ENCODE results near the gene LETM1. TPM values are rescaled to one million over a fixed set of nuclear protein-coding genes. Genes with fewer than 3 reads are reported as not detected.

LETM1 gene
- total and polyA plus RNA-seq, 2 of the 13 experiments (the other 11 are each of a cell fraction or from before 2014, with no cell fraction given): 9.7 to 41.6 TPM

DNA sequence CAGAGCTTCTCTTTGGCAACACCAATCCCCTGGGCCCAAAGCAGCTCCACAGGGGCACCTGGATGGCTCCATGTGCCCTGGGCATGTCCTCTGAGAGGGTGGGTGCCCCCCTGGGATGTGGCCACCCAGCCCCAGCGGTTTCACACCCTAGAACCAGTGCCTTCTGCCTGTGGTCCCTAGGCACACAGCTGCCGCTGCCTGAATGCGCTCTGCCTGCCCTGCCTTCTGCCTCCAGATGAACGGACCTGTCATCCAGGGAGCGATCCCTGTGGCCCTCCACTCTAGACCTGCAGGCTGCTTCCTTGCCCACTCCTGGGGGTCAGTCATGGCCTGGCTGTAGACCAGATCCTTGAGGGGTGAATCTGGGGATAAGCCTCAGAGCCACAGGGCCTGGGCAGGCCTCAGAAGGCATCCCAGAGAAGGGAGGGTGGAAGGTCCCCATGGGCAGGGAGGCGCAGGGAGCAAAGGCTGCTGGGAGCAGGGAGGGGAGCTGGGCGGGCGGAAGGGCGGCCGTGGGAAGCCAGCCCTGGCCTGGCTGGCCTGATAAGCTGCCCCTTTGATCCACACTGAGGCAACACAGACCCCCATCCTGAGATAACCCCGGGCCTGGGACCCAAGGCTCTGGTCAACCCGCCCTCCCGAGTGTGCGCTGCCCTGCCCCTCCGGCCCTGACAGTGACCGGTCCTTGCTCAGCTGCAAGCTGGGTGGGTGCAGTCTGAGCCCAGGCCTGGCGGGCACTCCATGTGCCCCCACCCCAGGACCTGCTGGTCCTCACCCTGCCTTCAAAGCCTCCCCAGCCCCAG is 71.0 kb downstream of the LETM1 start (continued):
- TF ChIP-seq, protein P1, sequence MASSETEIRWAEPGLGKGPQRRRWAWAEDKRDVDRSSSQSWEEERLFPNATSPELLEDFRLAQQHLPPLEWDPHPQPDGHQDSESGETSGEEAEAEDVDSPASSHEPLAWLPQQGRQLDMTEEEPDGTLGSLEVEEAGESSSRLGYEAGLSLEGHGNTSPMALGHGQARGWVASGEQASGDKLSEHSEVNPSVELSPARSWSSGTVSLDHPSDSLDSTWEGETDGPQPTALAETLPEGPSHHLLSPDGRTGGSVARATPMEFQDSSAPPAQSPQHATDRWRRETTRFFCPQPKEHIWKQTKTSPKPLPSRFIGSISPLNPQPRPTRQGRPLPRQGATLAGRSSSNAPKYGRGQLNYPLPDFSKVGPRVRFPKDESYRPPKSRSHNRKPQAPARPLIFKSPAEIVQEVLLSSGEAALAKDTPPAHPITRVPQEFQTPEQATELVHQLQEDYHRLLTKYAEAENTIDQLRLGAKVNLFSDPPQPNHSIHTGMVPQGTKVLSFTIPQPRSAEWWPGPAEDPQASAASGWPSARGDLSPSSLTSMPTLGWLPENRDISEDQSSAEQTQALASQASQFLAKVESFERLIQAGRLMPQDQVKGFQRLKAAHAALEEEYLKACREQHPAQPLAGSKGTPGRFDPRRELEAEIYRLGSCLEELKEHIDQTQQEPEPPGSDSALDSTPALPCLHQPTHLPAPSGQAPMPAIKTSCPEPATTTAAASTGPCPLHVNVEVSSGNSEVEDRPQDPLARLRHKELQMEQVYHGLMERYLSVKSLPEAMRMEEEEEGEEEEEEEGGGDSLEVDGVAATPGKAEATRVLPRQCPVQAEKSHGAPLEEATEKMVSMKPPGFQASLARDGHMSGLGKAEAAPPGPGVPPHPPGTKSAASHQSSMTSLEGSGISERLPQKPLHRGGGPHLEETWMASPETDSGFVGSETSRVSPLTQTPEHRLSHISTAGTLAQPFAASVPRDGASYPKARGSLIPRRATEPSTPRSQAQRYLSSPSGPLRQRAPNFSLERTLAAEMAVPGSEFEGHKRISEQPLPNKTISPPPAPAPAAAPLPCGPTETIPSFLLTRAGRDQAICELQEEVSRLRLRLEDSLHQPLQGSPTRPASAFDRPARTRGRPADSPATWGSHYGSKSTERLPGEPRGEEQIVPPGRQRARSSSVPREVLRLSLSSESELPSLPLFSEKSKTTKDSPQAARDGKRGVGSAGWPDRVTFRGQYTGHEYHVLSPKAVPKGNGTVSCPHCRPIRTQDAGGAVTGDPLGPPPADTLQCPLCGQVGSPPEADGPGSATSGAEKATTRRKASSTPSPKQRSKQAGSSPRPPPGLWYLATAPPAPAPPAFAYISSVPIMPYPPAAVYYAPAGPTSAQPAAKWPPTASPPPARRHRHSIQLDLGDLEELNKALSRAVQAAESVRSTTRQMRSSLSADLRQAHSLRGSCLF (CRISPR knock-in tag; IDR thresholded peaks at IDR 0.05; ENCODE audit: borderline replicate concordance): no peak
- TF ChIP-seq RXRB (CRISPR knock-in tag; IDR thresholded peaks at IDR 0.05; ENCODE audit: borderline replicate concordance) (peak; percentile 94), SIN3A (IDR thresholded peaks at IDR 0.05; ENCODE audit: borderline replicate concordance, low read depth, low read length) (peak; percentile 57; the same call in 1 of the 2 replicates), ZNF605 (CRISPR knock-in tag; IDR thresholded peaks at IDR 0.05) (peak; percentile 53; the same call in 1 of the 2 replicates), ZNF549 (CRISPR knock-in tag; IDR thresholded peaks at IDR 0.05) (no peak), ZNF101 (CRISPR knock-in tag; IDR thresholded peaks at IDR 0.05; ENCODE audit: borderline replicate concordance, low read depth) (no peak), ELF1 (CRISPR knock-in tag; IDR thresholded peaks at IDR 0.05) (peak; percentile 62; the same call in 1 of the 2 replicates), NFYC (CRISPR knock-in tag; IDR thresholded peaks at IDR 0.05) (no peak), RXRA (CRISPR knock-in tag; IDR thresholded peaks at IDR 0.05) (peak; percentile 95), ZNF124 (CRISPR knock-in tag; IDR thresholded peaks at IDR 0.05) (no peak), PRMT3 (CRISPR knock-in tag; IDR thresholded peaks at IDR 0.05; ENCODE audit: borderline replicate concordance, low read depth) (no peak)
- TF ChIP-seq, protein P2, sequence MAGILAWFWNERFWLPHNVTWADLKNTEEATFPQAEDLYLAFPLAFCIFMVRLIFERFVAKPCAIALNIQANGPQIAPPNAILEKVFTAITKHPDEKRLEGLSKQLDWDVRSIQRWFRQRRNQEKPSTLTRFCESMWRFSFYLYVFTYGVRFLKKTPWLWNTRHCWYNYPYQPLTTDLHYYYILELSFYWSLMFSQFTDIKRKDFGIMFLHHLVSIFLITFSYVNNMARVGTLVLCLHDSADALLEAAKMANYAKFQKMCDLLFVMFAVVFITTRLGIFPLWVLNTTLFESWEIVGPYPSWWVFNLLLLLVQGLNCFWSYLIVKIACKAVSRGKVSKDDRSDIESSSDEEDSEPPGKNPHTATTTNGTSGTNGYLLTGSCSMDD (CRISPR knock-in tag; IDR thresholded peaks at IDR 0.05): no peak
- TF ChIP-seq, protein P3, sequence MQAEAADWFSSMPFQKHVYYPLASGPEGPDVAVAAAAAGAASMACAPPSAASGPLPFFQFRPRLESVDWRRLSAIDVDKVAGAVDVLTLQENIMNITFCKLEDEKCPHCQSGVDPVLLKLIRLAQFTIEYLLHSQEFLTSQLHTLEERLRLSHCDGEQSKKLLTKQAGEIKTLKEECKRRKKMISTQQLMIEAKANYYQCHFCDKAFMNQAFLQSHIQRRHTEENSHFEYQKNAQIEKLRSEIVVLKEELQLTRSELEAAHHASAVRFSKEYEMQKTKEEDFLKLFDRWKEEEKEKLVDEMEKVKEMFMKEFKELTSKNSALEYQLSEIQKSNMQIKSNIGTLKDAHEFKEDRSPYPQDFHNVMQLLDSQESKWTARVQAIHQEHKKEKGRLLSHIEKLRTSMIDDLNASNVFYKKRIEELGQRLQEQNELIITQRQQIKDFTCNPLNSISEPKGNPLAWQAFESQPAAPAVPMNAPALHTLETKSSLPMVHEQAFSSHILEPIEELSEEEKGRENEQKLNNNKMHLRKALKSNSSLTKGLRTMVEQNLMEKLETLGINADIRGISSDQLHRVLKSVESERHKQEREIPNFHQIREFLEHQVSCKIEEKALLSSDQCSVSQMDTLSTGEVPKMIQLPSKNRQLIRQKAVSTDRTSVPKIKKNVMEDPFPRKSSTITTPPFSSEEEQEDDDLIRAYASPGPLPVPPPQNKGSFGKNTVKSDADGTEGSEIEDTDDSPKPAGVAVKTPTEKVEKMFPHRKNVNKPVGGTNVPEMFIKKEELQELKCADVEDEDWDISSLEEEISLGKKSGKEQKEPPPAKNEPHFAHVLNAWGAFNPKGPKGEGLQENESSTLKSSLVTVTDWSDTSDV (CRISPR knock-in tag; IDR thresholded peaks at IDR 0.05): no peak
- TF ChIP-seq, protein P4, sequence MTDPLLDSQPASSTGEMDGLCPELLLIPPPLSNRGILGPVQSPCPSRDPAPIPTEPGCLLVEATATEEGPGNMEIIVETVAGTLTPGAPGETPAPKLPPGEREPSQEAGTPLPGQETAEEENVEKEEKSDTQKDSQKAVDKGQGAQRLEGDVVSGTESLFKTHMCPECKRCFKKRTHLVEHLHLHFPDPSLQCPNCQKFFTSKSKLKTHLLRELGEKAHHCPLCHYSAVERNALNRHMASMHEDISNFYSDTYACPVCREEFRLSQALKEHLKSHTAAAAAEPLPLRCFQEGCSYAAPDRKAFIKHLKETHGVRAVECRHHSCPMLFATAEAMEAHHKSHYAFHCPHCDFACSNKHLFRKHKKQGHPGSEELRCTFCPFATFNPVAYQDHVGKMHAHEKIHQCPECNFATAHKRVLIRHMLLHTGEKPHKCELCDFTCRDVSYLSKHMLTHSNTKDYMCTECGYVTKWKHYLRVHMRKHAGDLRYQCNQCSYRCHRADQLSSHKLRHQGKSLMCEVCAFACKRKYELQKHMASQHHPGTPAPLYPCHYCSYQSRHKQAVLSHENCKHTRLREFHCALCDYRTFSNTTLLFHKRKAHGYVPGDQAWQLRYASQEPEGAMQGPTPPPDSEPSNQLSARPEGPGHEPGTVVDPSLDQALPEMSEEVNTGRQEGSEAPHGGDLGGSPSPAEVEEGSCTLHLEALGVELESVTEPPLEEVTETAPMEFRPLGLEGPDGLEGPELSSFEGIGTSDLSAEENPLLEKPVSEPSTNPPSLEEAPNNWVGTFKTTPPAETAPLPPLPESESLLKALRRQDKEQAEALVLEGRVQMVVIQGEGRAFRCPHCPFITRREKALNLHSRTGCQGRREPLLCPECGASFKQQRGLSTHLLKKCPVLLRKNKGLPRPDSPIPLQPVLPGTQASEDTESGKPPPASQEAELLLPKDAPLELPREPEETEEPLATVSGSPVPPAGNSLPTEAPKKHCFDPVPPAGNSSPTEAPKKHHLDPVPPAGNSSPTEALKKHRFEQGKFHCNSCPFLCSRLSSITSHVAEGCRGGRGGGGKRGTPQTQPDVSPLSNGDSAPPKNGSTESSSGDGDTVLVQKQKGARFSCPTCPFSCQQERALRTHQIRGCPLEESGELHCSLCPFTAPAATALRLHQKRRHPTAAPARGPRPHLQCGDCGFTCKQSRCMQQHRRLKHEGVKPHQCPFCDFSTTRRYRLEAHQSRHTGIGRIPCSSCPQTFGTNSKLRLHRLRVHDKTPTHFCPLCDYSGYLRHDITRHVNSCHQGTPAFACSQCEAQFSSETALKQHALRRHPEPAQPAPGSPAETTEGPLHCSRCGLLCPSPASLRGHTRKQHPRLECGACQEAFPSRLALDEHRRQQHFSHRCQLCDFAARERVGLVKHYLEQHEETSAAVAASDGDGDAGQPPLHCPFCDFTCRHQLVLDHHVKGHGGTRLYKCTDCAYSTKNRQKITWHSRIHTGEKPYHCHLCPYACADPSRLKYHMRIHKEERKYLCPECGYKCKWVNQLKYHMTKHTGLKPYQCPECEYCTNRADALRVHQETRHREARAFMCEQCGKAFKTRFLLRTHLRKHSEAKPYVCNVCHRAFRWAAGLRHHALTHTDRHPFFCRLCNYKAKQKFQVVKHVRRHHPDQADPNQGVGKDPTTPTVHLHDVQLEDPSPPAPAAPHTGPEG (CRISPR knock-in tag; IDR thresholded peaks at IDR 0.05): no peak
